Cardiac septum (tissue), 1 donor: ENCODE measurements around the gene CCN5. TPM values are rescaled to one million over a fixed set of nuclear protein-coding genes. Genes with fewer than 3 reads are reported as not detected.
"Not testable (repeated sequence)": the region's sequence is repeated elsewhere in the genome, so short reads cannot be mapped to it uniquely, and the experiment has no call there.

Experiments
- DNase-seq: peaks from one replicate; pipeline ENCODE4 v3.0.0-alpha.2; 2020; ENCODE audit warnings: low spot score
- intact Hi-C: fragments of 100-400 bp; cut with DNase I; formaldehyde crosslinking; loops from one replicate; pipeline ENCODE4 v1.14.0; 2022
- total RNA-seq: library from RNA; stranded (reverse); fragmentation: NEBNext Ultra II Directional; extraction: Animal tissue kit (Norgen Biotek cat#: 25700); gene quantifications from one replicate; pipeline ENCODE4 v1.2.1, GENCODE V29; 2021
- donor health status: DM: no; HTN: no; CAD: no.

The CCN5 gene
- total RNA-seq, 1 donor from 2014 or later: 29.3 TPM

GRCh38 chr20:44747166-44748004 is 32.2 kb downstream of the CCN5 start:
- DNase-seq: no peak
- intact Hi-C loops: loop anchor here (2.0 kb wide), 1 partner anchor 119 kb away; no protein-coding TSS in a partner anchor

GRCh38 chr20:44748005-44748370 is 32.8 kb downstream of the CCN5 start:
- no peak for DNase-seq
- intact Hi-C loops: no loop called here

GRCh38 chr20:44750081-44750805 is 35.1 kb downstream of the CCN5 start:
- intact Hi-C loops: loop anchor here (5.0 kb wide), 1 partner anchor 57 kb away; no protein-coding TSS in a partner anchor
- no peak for DNase-seq

- DNase-seq: no peak
- intact Hi-C loops: loop anchor here (5.0 kb wide), 1 partner anchor 55 kb away; no protein-coding TSS in a partner anchor
Observed at GRCh38 chr20:44752099-44752931, 37.1 kb downstream of the CCN5 start.

GRCh38 chr20:44754554-44754953 is 39.4 kb downstream of the CCN5 start:
- intact Hi-C loops: loop anchor here (5.0 kb wide), 1 partner anchor 53 kb away; no protein-coding TSS in a partner anchor
- DNase-seq: no peak

- DNase-seq: no peak
- intact Hi-C loops: no loop called here
Observed at GRCh38 chr20:44756011-44756688, 41.0 kb downstream of the CCN5 start.

GRCh38 chr20:44756956-44757355 is 41.8 kb downstream of the CCN5 start:
- intact Hi-C loops: no loop called here
- DNase-seq: no peak

GRCh38 chr20:44758247-44759101 is 43.3 kb downstream of the CCN5 start:
- intact Hi-C loops: no loop called here
- DNase-seq: no peak

GRCh38 chr20:44759595-44759994 is 44.4 kb downstream of the CCN5 start:
- intact Hi-C loops: no loop called here
- DNase-seq: no peak

- intact Hi-C loops: no loop called here
- DNase-seq: no peak
Observed at GRCh38 chr20:44761423-44761822, 46.3 kb downstream of the CCN5 start.

- no peak for DNase-seq
Observed at GRCh38 chr20:44762466-44763140, 47.4 kb downstream of the CCN5 start.

GRCh38 chr20:44763798-44764197 is 48.6 kb downstream of the CCN5 start:
- intact Hi-C loops, DNase-seq: not testable (repeated sequence)

More at GRCh38 chr20:44762466-44763140, 47.4 kb downstream of the CCN5 start:
- intact Hi-C loops: no loop called here

GRCh38 chr20:44765091-44765490 is 49.9 kb downstream of the CCN5 start:
- no peak for DNase-seq

GRCh38 chr20:44765701-44766347 is 50.7 kb downstream of the CCN5 start:
- DNase-seq: no peak
- intact Hi-C loops: no loop called here

More at GRCh38 chr20:44765091-44765490, 49.9 kb downstream of the CCN5 start:
- intact Hi-C loops: no loop called here

- intact Hi-C loops: no loop called here
- no peak for DNase-seq
Observed at GRCh38 chr20:44768256-44768655, 53.1 kb downstream of the CCN5 start.

GRCh38 chr20:44768854-44769480 is 53.8 kb downstream of the CCN5 start:
- no peak for DNase-seq
- intact Hi-C loops: no loop called here

GRCh38 chr20:44769481-44769863 is 54.3 kb downstream of the CCN5 start:
- intact Hi-C loops: no loop called here
- DNase-seq: no peak
